ENCODE results near the gene APMAP.
"Not testable (repeated sequence)": the region's sequence is repeated elsewhere in the genome, so short reads cannot be mapped to it uniquely, and the experiment has no call there.

The APMAP gene

GRCh38 chr20:24929259-24929658, 63.3 kb downstream of the APMAP start:
- not testable (repeated sequence) for H3K9me3 ChIP-seq (ENCODE audit: insufficient read depth, low read depth, low read length); H3K4me3 ChIP-seq (ENCODE audit: low read length); H3K27me3 ChIP-seq (ENCODE audit: insufficient read depth, low read length); H3K27ac ChIP-seq (ENCODE audit: low read length); H3K36me3 ChIP-seq (ENCODE audit: insufficient read depth, low read depth, low read length); H3K4me1 ChIP-seq (ENCODE audit: insufficient read depth, low read length); H3K9ac ChIP-seq (ENCODE audit: low read depth, low read length)

- not testable (repeated sequence) for H3K36me3 ChIP-seq (ENCODE audit: insufficient read depth, low read depth, low read length); H3K9ac ChIP-seq (ENCODE audit: low read depth, low read length)
- peaks cover 10% of the 10 kb centered on the region for H3K27me3 ChIP-seq (ENCODE audit: insufficient read depth, low read length)
Measured at GRCh38 chr20:24920706-24921105, 71.8 kb downstream of the APMAP start.

GRCh38 chr20:24919665-24920064, 72.9 kb downstream of the APMAP start:
- not testable (repeated sequence) for H3K27ac ChIP-seq (ENCODE audit: low read length); H3K9me3 ChIP-seq (ENCODE audit: insufficient read depth, low read depth, low read length); H3K4me1 ChIP-seq (ENCODE audit: insufficient read depth, low read length); H3K4me3 ChIP-seq (ENCODE audit: low read length); H3K9ac ChIP-seq (ENCODE audit: low read depth, low read length); H3K36me3 ChIP-seq (ENCODE audit: insufficient read depth, low read depth, low read length)
- peaks cover 10% of the 10 kb centered on the region for H3K27me3 ChIP-seq (ENCODE audit: insufficient read depth, low read length)

More at GRCh38 chr20:24920706-24921105, 71.8 kb downstream of the APMAP start:
- H3K4me3 ChIP-seq (ENCODE audit: low read length); H3K4me1 ChIP-seq (ENCODE audit: insufficient read depth, low read length); H3K27ac ChIP-seq (ENCODE audit: low read length); H3K9me3 ChIP-seq (ENCODE audit: insufficient read depth, low read depth, low read length): not testable (repeated sequence)

GRCh38 chr20:24918579-24919566, 73.7 kb downstream of the APMAP start:
- H3K9ac ChIP-seq (ENCODE audit: low read depth, low read length) = no peak overlapping the region
- H3K27me3 ChIP-seq (ENCODE audit: insufficient read depth, low read length) = peaks cover 10% of the 10 kb centered on the region
- H3K27ac ChIP-seq (ENCODE audit: low read length) = no peak overlapping the region

GRCh38 chr20:24917797-24918578, 74.6 kb downstream of the APMAP start:
- H3K4me1 ChIP-seq (ENCODE audit: insufficient read depth, low read length) = no peaks in the 10 kb centered on the region; the same call in 1 of the 2 replicates
- H3K36me3 ChIP-seq (ENCODE audit: insufficient read depth, low read depth, low read length) = no peaks in the 10 kb centered on the region
- H3K27me3 ChIP-seq (ENCODE audit: insufficient read depth, low read length) = peaks cover 10% of the 10 kb centered on the region
- H3K4me3 ChIP-seq (ENCODE audit: low read length) = no peak overlapping the region; the same call in 1 of the 2 replicates
- peaks cover 4% of the 10 kb centered on the region; the same call in 1 of the 2 replicates for H3K9me3 ChIP-seq (ENCODE audit: insufficient read depth, low read depth, low read length)
- no peak overlapping the region for H3K9ac ChIP-seq (ENCODE audit: low read depth, low read length)
- no peak overlapping the region for H3K27ac ChIP-seq (ENCODE audit: low read length)

More at GRCh38 chr20:24918579-24919566, 73.7 kb downstream of the APMAP start:
- Histone ChIP-seq H3K36me3 (ENCODE audit: insufficient read depth, low read depth, low read length) (no peaks in the 10 kb centered on the region), H3K4me3 (ENCODE audit: low read length) (no peak overlapping the region), H3K9me3 (ENCODE audit: insufficient read depth, low read depth, low read length) (peaks cover 4% of the 10 kb centered on the region; the same call in 1 of the 2 replicates), H3K4me1 (ENCODE audit: insufficient read depth, low read length) (no peaks in the 10 kb centered on the region; the same call in 1 of the 2 replicates)

- Histone ChIP-seq H3K9ac (ENCODE audit: low read depth, low read length) (no peak overlapping the region), H3K27me3 (ENCODE audit: insufficient read depth, low read length) (peaks cover 10% of the 10 kb centered on the region), H3K9me3 (ENCODE audit: insufficient read depth, low read depth, low read length) (peaks cover 4% of the 10 kb centered on the region; the same call in 1 of the 2 replicates), H3K4me3 (ENCODE audit: low read length) (no peak overlapping the region), H3K4me1 (ENCODE audit: insufficient read depth, low read length) (no peaks in the 10 kb centered on the region; the same call in 1 of the 2 replicates), H3K36me3 (ENCODE audit: insufficient read depth, low read depth, low read length) (no peaks in the 10 kb centered on the region), H3K27ac (ENCODE audit: low read length) (no peak overlapping the region)
Measured at GRCh38 chr20:24917056-24917455, 75.5 kb downstream of the APMAP start.

- no peaks in the 10 kb centered on the region for H3K36me3 ChIP-seq (ENCODE audit: insufficient read depth, low read depth, low read length)
- H3K9ac ChIP-seq (ENCODE audit: low read depth, low read length) = no peak overlapping the region
- H3K4me3 ChIP-seq (ENCODE audit: low read length) = no peak overlapping the region
- H3K4me1 ChIP-seq (ENCODE audit: insufficient read depth, low read length) = no peaks in the 10 kb centered on the region; the same call in 1 of the 2 replicates
- peaks cover 10% of the 10 kb centered on the region for H3K27me3 ChIP-seq (ENCODE audit: insufficient read depth, low read length)
- peaks cover 1% of the 10 kb centered on the region; the same call in 1 of the 2 replicates for H3K9me3 ChIP-seq (ENCODE audit: insufficient read depth, low read depth, low read length)
- H3K27ac ChIP-seq (ENCODE audit: low read length) = no peak overlapping the region
Measured at GRCh38 chr20:24916412-24916811, 76.1 kb downstream of the APMAP start.

GRCh38 chr20:24915892-24916291, 76.7 kb downstream of the APMAP start:
- no peak overlapping the region for H3K27ac ChIP-seq (ENCODE audit: low read length)
- H3K9me3 ChIP-seq (ENCODE audit: insufficient read depth, low read depth, low read length) = no peaks in the 10 kb centered on the region
- no peaks in the 10 kb centered on the region; the same call in 1 of the 2 replicates for H3K4me1 ChIP-seq (ENCODE audit: insufficient read depth, low read length)
- no peak overlapping the region for H3K9ac ChIP-seq (ENCODE audit: low read depth, low read length)
- H3K27me3 ChIP-seq (ENCODE audit: insufficient read depth, low read length) = peaks cover 10% of the 10 kb centered on the region
- H3K36me3 ChIP-seq (ENCODE audit: insufficient read depth, low read depth, low read length) = no peaks in the 10 kb centered on the region
- H3K4me3 ChIP-seq (ENCODE audit: low read length) = no peak overlapping the region

- H3K9me3 ChIP-seq (ENCODE audit: insufficient read depth, low read depth, low read length) = no peaks in the 10 kb centered on the region
- no peaks in the 10 kb centered on the region; the same call in 1 of the 2 replicates for H3K4me1 ChIP-seq (ENCODE audit: insufficient read depth, low read length)
- H3K4me3 ChIP-seq (ENCODE audit: low read length) = no peak overlapping the region
- peaks cover 10% of the 10 kb centered on the region for H3K27me3 ChIP-seq (ENCODE audit: insufficient read depth, low read length)
- H3K9ac ChIP-seq (ENCODE audit: low read depth, low read length) = no peak overlapping the region
- no peaks in the 10 kb centered on the region for H3K36me3 ChIP-seq (ENCODE audit: insufficient read depth, low read depth, low read length)
- H3K27ac ChIP-seq (ENCODE audit: low read length) = no peak overlapping the region
Measured at GRCh38 chr20:24915440-24915839, 77.1 kb downstream of the APMAP start.

- H3K27me3 ChIP-seq (ENCODE audit: insufficient read depth, low read length) = peaks cover 10% of the 10 kb centered on the region
- H3K36me3 ChIP-seq (ENCODE audit: insufficient read depth, low read depth, low read length) = no peaks in the 10 kb centered on the region
- H3K9me3 ChIP-seq (ENCODE audit: insufficient read depth, low read depth, low read length) = no peaks in the 10 kb centered on the region
- no peak overlapping the region for H3K9ac ChIP-seq (ENCODE audit: low read depth, low read length)
- H3K4me1 ChIP-seq (ENCODE audit: insufficient read depth, low read length) = no peaks in the 10 kb centered on the region; the same call in 1 of the 2 replicates
- no peak overlapping the region for H3K27ac ChIP-seq (ENCODE audit: low read length)
- H3K4me3 ChIP-seq (ENCODE audit: low read length) = no peak overlapping the region
Measured at GRCh38 chr20:24914388-24915241, 77.9 kb downstream of the APMAP start.

All from iPS-20b (cell line).